Caco-2 (cell line): ENCODE results near the gene IQCK. TPM values are rescaled to one million over a fixed set of nuclear protein-coding genes. Genes with fewer than 3 reads are reported as not detected.

Source experiments
- BruUV-seq: library from RNA; stranded (reverse); fragments of 400-500 nt; replicated peaks from 2 replicates; lab custom pipeline; 2021; lab: Mats Ljungman, UMichigan
- CTCF ChIA-PET: fragments of 300-600 bp; sonication (Branson Sonifier 250); formaldehyde crosslinking; loops from one replicate; lab custom pipeline; 2022; ENCODE audit warnings: antibody characterized with exemption; lab: Charles Lee
- POLR2A ChIA-PET: fragments of 300-600 bp; sonication (Branson Sonifier 250); formaldehyde crosslinking; loops from one replicate; lab custom pipeline; 2022; ENCODE audit warnings: antibody characterized with exemption; lab: Charles Lee
- DNase-seq, 2 experiments: peaks; one replicate each; pipeline versions ENCODE4 v3.0.0 to v3.0.0-alpha.2; 2020 to 2022
- H3K27me3 ChIP-seq: replicated peaks from 2 replicates; pipeline ENCODE4 v1.6.0; 2011; ENCODE audit warnings: low read length; ENCODE audit not compliant: control insufficient read depth, insufficient read depth
- H3K36me3 ChIP-seq: 2 replicates; pipeline ENCODE4 v1.5.1; 2011; ENCODE audit warnings: low read length; ENCODE audit not compliant: control insufficient read depth, insufficient read depth
- H3K4me1 ChIP-seq: fragments of 250-450 bp; sonication (Bioruptor Pico); 2 replicates; pipeline ENCODE4 v1.5.1; 2020; ENCODE audit warnings: mild to moderate bottlenecking
- H3K4me3 ChIP-seq: 2 replicates; pipeline ENCODE4 v1.5.1; 2011; ENCODE audit warnings: low read depth, mild to moderate bottlenecking, control low read depth, low read length
- H3K9me3 ChIP-seq: fragments of 250-450 bp; sonication (Bioruptor Pico); 2 replicates; pipeline ENCODE4 v1.5.1; 2020; ENCODE audit warnings: mild to moderate bottlenecking, moderate library complexity
- H3K27ac Mint-ChIP-seq: one replicate; pipeline ENCODE4 v1.8.0; 2022; ENCODE audit warnings: mixed read lengths; ENCODE audit not compliant: unreplicated experiment
- H3K27me3 Mint-ChIP-seq: one replicate; pipeline ENCODE4 v1.8.0; 2022; ENCODE audit warnings: mixed read lengths; ENCODE audit not compliant: insufficient read depth, unreplicated experiment
- H3K36me3 Mint-ChIP-seq: one replicate; pipeline ENCODE4 v1.8.0; 2022; ENCODE audit warnings: mild to moderate bottlenecking, mixed read lengths; ENCODE audit not compliant: insufficient read depth, unreplicated experiment
- H3K4me1 Mint-ChIP-seq: one replicate; pipeline ENCODE4 v1.8.0; 2022; ENCODE audit warnings: low read depth, mixed read lengths; ENCODE audit not compliant: unreplicated experiment
- H3K4me3 Mint-ChIP-seq: one replicate; pipeline ENCODE4 v1.8.0; 2022; ENCODE audit warnings: mild to moderate bottlenecking, moderate library complexity, mixed read lengths; ENCODE audit not compliant: unreplicated experiment
- H3K9me3 Mint-ChIP-seq: one replicate; pipeline ENCODE4 v1.8.0; 2022; ENCODE audit warnings: mixed read lengths; ENCODE audit not compliant: unreplicated experiment
- intact Hi-C: fragments of 100-400 bp; cut with micrococcal nuclease; formaldehyde crosslinking; loops from one replicate; pipeline ENCODE4 v1.10.0; 2022; ENCODE audit not compliant: unreplicated experiment
- total RNA-seq: library from RNA; stranded (reverse); gene quantifications from 2 replicates; pipeline ENCODE4 v1.2.3, GENCODE V29; 2022
- TF ChIP-seq, protein P1 (sequence below), 2 experiments: fragments of 200-600 bp in 1 of 2; IDR thresholded peaks; 1 replicate in 1 of 2; 2 replicates in 1 of 2; pipeline versions ENCODE4 v1.5.1 to v1.8.0; 2011 to 2022; ENCODE audit warnings: antibody characterized with exemption in 1 of 2, control low read depth in 1 of 2, inconsistent platforms in 1 of 2, low read depth in 1 of 2, low read length in 1 of 2, mild to moderate bottlenecking in 1 of 2, moderate library complexity in 1 of 2; ENCODE audit not compliant: insufficient read depth in 1 of 2, severe bottlenecking in 1 of 2, unreplicated experiment in 1 of 2

The IQCK gene
- total RNA-seq, 1 experiment from 2014 or later, result 2.0 TPM

GRCh38 chr16:19875900-19876299, 157.8 kb downstream of the IQCK start:
- Mint-ChIP-seq H3K4me1 (no peaks in the 10 kb centered on the region), H3K4me3 (no peak overlapping the region), H3K27me3 (no peaks in the 10 kb centered on the region), H3K27ac (no peak overlapping the region), H3K9me3 (no peaks in the 10 kb centered on the region), H3K36me3 (peaks cover 12% of the 10 kb centered on the region)
- H3K9me3 ChIP-seq, result no peaks in the 10 kb centered on the region
- no peaks in the 10 kb centered on the region for H3K36me3 ChIP-seq
- POLR2A ChIA-PET, result no interaction called here
- no TSS peak for BruUV-seq
- intact Hi-C loops, result no loop called here
- DNase-seq, result no peak
- CTCF ChIA-PET, result no interaction called here
- TF ChIP-seq, protein P1, sequence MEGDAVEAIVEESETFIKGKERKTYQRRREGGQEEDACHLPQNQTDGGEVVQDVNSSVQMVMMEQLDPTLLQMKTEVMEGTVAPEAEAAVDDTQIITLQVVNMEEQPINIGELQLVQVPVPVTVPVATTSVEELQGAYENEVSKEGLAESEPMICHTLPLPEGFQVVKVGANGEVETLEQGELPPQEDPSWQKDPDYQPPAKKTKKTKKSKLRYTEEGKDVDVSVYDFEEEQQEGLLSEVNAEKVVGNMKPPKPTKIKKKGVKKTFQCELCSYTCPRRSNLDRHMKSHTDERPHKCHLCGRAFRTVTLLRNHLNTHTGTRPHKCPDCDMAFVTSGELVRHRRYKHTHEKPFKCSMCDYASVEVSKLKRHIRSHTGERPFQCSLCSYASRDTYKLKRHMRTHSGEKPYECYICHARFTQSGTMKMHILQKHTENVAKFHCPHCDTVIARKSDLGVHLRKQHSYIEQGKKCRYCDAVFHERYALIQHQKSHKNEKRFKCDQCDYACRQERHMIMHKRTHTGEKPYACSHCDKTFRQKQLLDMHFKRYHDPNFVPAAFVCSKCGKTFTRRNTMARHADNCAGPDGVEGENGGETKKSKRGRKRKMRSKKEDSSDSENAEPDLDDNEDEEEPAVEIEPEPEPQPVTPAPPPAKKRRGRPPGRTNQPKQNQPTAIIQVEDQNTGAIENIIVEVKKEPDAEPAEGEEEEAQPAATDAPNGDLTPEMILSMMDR (IDR thresholded peaks at IDR 0.05; ENCODE audit: insufficient read depth in 1 of 2, low read depth in 1 of 2, low read length in 1 of 2, severe bottlenecking in 1 of 2, unreplicated experiment in 1 of 2), result no peak
- H3K4me3 ChIP-seq, result no peak overlapping the region
- no peaks in the 10 kb centered on the region for H3K27me3 ChIP-seq
- no peaks in the 10 kb centered on the region for H3K4me1 ChIP-seq

GRCh38 chr16:19876501-19877059, 158.5 kb downstream of the IQCK start:
- TF ChIP-seq, protein P1 (IDR thresholded peaks at IDR 0.05; ENCODE audit: insufficient read depth in 1 of 2, low read depth in 1 of 2, low read length in 1 of 2, severe bottlenecking in 1 of 2, unreplicated experiment in 1 of 2), result no peak
- no peak for DNase-seq
- POLR2A ChIA-PET, result no interaction called here
- Mint-ChIP-seq H3K4me1 (no peaks in the 10 kb centered on the region), H3K36me3 (peaks cover 11% of the 10 kb centered on the region), H3K27ac (no peak overlapping the region), H3K9me3 (no peaks in the 10 kb centered on the region), H3K4me3 (no peak overlapping the region), H3K27me3 (no peaks in the 10 kb centered on the region)
- H3K27me3 ChIP-seq, result no peaks in the 10 kb centered on the region
- H3K9me3 ChIP-seq, result no peaks in the 10 kb centered on the region
- H3K4me3 ChIP-seq, result no peak overlapping the region
- CTCF ChIA-PET, result no interaction called here
- no peaks in the 10 kb centered on the region for H3K36me3 ChIP-seq
- BruUV-seq, result no TSS peak
- intact Hi-C loops, result no loop called here
- no peaks in the 10 kb centered on the region for H3K4me1 ChIP-seq

- Mint-ChIP-seq H3K27ac (no peak overlapping the region), H3K4me1 (peaks cover 5% of the 10 kb centered on the region), H3K27me3 (no peaks in the 10 kb centered on the region), H3K9me3 (no peaks in the 10 kb centered on the region), H3K36me3 (peaks cover 6% of the 10 kb centered on the region), H3K4me3 (no peak overlapping the region)
- CTCF ChIA-PET, result no interaction called here
- Histone ChIP-seq H3K9me3 (no peaks in the 10 kb centered on the region), H3K36me3 (no peaks in the 10 kb centered on the region), H3K4me3 (no peak overlapping the region), H3K27me3 (no peaks in the 10 kb centered on the region), H3K4me1 (no peaks in the 10 kb centered on the region)
- BruUV-seq, result no TSS peak
- TF ChIP-seq, protein P1 (IDR thresholded peaks at IDR 0.05; ENCODE audit: insufficient read depth in 1 of 2, low read depth in 1 of 2, low read length in 1 of 2, severe bottlenecking in 1 of 2, unreplicated experiment in 1 of 2), result no peak
- POLR2A ChIA-PET, result no interaction called here
- DNase-seq, result no peak
- intact Hi-C loops, result no loop called here
Measured at GRCh38 chr16:19878757-19879156, 160.7 kb downstream of the IQCK start.
